PC-9 (cell line): Measurements from ENCODE around the gene AGAP9. TPM values are rescaled to one million over a fixed set of nuclear protein-coding genes. Genes with fewer than 3 reads are reported as not detected.
"Not testable (repeated sequence)": the region's sequence is repeated elsewhere in the genome, so short reads cannot be mapped to it uniquely, and the experiment has no call there.

ENCODE experiments used
- BruUV-seq: library from RNA; stranded (reverse); fragments of 400-500 nt; replicated peaks from 2 replicates; lab custom pipeline; 2021; lab: Mats Ljungman, UMichigan
- CTCF ChIA-PET: fragments of 300-600 bp; sonication (Branson Sonifier 250); formaldehyde crosslinking; loops from one replicate; lab custom pipeline; 2022; ENCODE audit warnings: antibody characterized with exemption; lab: Charles Lee
- POLR2A ChIA-PET: fragments of 300-600 bp; sonication (Branson Sonifier 250); formaldehyde crosslinking; loops from one replicate; lab custom pipeline; 2022; ENCODE audit warnings: antibody characterized with exemption; ENCODE audit not compliant: unreplicated experiment; lab: Charles Lee
- DNase-seq, 2 experiments: peaks; one replicate each; pipeline versions ENCODE4 v3.0.0 to v3.0.0-alpha.2; 2015 to 2022; ENCODE audit warnings: mixed read lengths in 1 of 2
- H2AFZ ChIP-seq: fragments of 200-600 bp; sonication (generic); 2 replicates; pipeline ENCODE4 v1.8.1; 2017; ENCODE audit warnings: antibody characterized with exemption
- H3F3A ChIP-seq: fragments of 200-600 bp; sonication (generic); 2 replicates; pipeline ENCODE4 v1.8.1; 2017; ENCODE audit warnings: antibody characterized with exemption, mild to moderate bottlenecking, low read depth; ENCODE audit not compliant: insufficient read depth
- H3K27ac ChIP-seq: fragments of 200-600 bp; sonication (generic); 2 replicates; pipeline ENCODE4 v1.6.1; 2016; ENCODE audit warnings: mixed run types
- H3K27me3 ChIP-seq: fragments of 200-600 bp; sonication (generic); 2 replicates; pipeline ENCODE4 v1.6.1; 2016; ENCODE audit warnings: low read depth, mixed run types; ENCODE audit not compliant: insufficient read depth
- H3K36me3 ChIP-seq: fragments of 200-600 bp; sonication (generic); 2 replicates; pipeline ENCODE4 v1.6.1; 2016; ENCODE audit warnings: low read depth, mixed run types
- H3K4me1 ChIP-seq: fragments of 200-600 bp; sonication (generic); replicated peaks from 2 replicates; pipeline ENCODE4 v1.6.1; 2016; ENCODE audit warnings: mixed run types; ENCODE audit not compliant: insufficient read depth
- H3K4me2 ChIP-seq: fragments of 200-600 bp; sonication (generic); 2 replicates; pipeline ENCODE4 v1.6.1; 2017; ENCODE audit warnings: mixed run types
- H3K4me3 ChIP-seq: fragments of 200-600 bp; sonication (generic); 2 replicates; pipeline ENCODE4 v1.6.1; 2016; ENCODE audit warnings: mixed run types
- H3K79me2 ChIP-seq: fragments of 200-600 bp; sonication (generic); 2 replicates; pipeline ENCODE4 v1.6.1; 2017; ENCODE audit warnings: low read depth, mixed run types
- H3K9me2 ChIP-seq: fragments of 200-600 bp; sonication (generic); 2 replicates; pipeline ENCODE4 v1.8.1; 2017; ENCODE audit warnings: mild to moderate bottlenecking; ENCODE audit not compliant: insufficient read depth
- H3K9me3 ChIP-seq: fragments of 200-600 bp; sonication (generic); 2 replicates; pipeline ENCODE4 v1.8.1; 2016; ENCODE audit warnings: low read depth; ENCODE audit not compliant: insufficient read depth
- H4K20me1 ChIP-seq: fragments of 200-600 bp; sonication (generic); 2 replicates; pipeline ENCODE4 v1.8.1; 2017; ENCODE audit not compliant: insufficient read depth
- CTCF ChIP-seq: fragments of 200-600 bp; sonication (generic); conservative IDR thresholded peaks from 2 replicates; pipeline ENCODE4 v1.6.1; 2017; ENCODE audit warnings: mixed run types, antibody characterized with exemption, mild to moderate bottlenecking, moderate library complexity
- EZH2 ChIP-seq: fragments of 200-600 bp; sonication (generic); IDR thresholded peaks from 2 replicates; pipeline ENCODE4 v1.8.0; 2017; ENCODE audit warnings: antibody characterized with exemption, low read depth
- intact Hi-C: fragments of 100-400 bp; cut with micrococcal nuclease; formaldehyde crosslinking; loops from one replicate; pipeline ENCODE4 v1.10.0; 2022; ENCODE audit not compliant: unreplicated experiment
- total RNA-seq: library from RNA; stranded (reverse); gene quantifications from 2 replicates; pipeline ENCODE4 v1.2.3, GENCODE V29; 2021

AGAP9 gene
- total RNA-seq, 1 experiment from 2014 or later: 14.1 TPM

- H3K27me3 ChIP-seq: no peaks in the 10 kb centered on the region
- H3K79me2 ChIP-seq: no peaks in the 10 kb centered on the region
- POLR2A ChIA-PET: no interaction called here
- TF ChIP-seq CTCF: no peak
- no peak for TF ChIP-seq EZH2
- H3K4me2 ChIP-seq: no peak overlapping the region
- H3K9me3 ChIP-seq: no peaks in the 10 kb centered on the region
- CTCF ChIA-PET: no interaction called here
- no peaks in the 10 kb centered on the region; the same call in 1 of the 2 replicates for H3F3A ChIP-seq
- H3K9me2 ChIP-seq: no peaks in the 10 kb centered on the region
- DNase-seq: no peak
- no peak overlapping the region for H3K27ac ChIP-seq
- H3K4me1 ChIP-seq: peaks cover 28% of the 10 kb centered on the region
- no peak overlapping the region for H2AFZ ChIP-seq
- H4K20me1 ChIP-seq: no peaks in the 10 kb centered on the region
- no TSS peak for BruUV-seq
- no peaks in the 10 kb centered on the region for H3K36me3 ChIP-seq
- no peak overlapping the region for H3K4me3 ChIP-seq
- intact Hi-C loops: no loop called here
Measured at GRCh38 chr10:47457528-47457820, 66.0 kb downstream of the AGAP9 start.

GRCh38 chr10:47456794-47457527 is 66.5 kb downstream of the AGAP9 start:
- H3K4me1 ChIP-seq: peaks cover 24% of the 10 kb centered on the region
- H3F3A ChIP-seq: no peaks in the 10 kb centered on the region; the same call in 1 of the 2 replicates
- TF ChIP-seq EZH2: no peak
- TF ChIP-seq CTCF: no peak
- ChIA-PET CTCF (no interaction called here), POLR2A (no interaction called here)
- BruUV-seq: no TSS peak
- intact Hi-C loops: no loop called here
- no peak for DNase-seq
- no peak overlapping the region for H3K27ac ChIP-seq
- H3K4me3 ChIP-seq: no peak overlapping the region
- no peaks in the 10 kb centered on the region for H3K79me2 ChIP-seq
- no peaks in the 10 kb centered on the region for H3K9me3 ChIP-seq
- no peaks in the 10 kb centered on the region for H3K9me2 ChIP-seq
- no peak overlapping the region for H3K4me2 ChIP-seq
- H3K27me3 ChIP-seq: no peaks in the 10 kb centered on the region
- no peaks in the 10 kb centered on the region for H4K20me1 ChIP-seq
- no peaks in the 10 kb centered on the region for H3K36me3 ChIP-seq
- no peak overlapping the region for H2AFZ ChIP-seq

- CTCF ChIA-PET: no interaction called here
- Histone ChIP-seq H3K9me2 (no peaks in the 10 kb centered on the region), H3K4me3 (no peak overlapping the region), H3K79me2 (no peaks in the 10 kb centered on the region), H2AFZ (no peak overlapping the region), H3K4me1 (peaks cover 21% of the 10 kb centered on the region), H3F3A (no peaks in the 10 kb centered on the region; the same call in 1 of the 2 replicates), H3K9me3 (no peaks in the 10 kb centered on the region), H3K27ac (no peak overlapping the region), H3K4me2 (no peak overlapping the region), H3K27me3 (no peaks in the 10 kb centered on the region), H4K20me1 (no peaks in the 10 kb centered on the region), H3K36me3 (no peaks in the 10 kb centered on the region)
- TF ChIP-seq CTCF (no peak), EZH2 (no peak)
- POLR2A ChIA-PET: interaction anchor here (0.6 kb wide), 1 partner anchor 14 kb away, joined by 3 read pairs; no protein-coding TSS in a partner anchor
- BruUV-seq: no TSS peak
- intact Hi-C loops: no loop called here
- DNase-seq: no peak
Measured at GRCh38 chr10:47456079-47456785, 67.2 kb downstream of the AGAP9 start.

- H3K79me2 ChIP-seq, intact Hi-C loops, CTCF ChIA-PET, BruUV-seq, H3K36me3 ChIP-seq, H3F3A ChIP-seq, H4K20me1 ChIP-seq, H3K27me3 ChIP-seq, H3K9me3 ChIP-seq, H3K9me2 ChIP-seq, H2AFZ ChIP-seq, H3K4me3 ChIP-seq, DNase-seq, H3K27ac ChIP-seq, H3K4me2 ChIP-seq: not testable (repeated sequence)
- peaks cover 15% of the 10 kb centered on the region for H3K4me1 ChIP-seq
- POLR2A ChIA-PET: interaction anchor here (0.6 kb wide), 1 partner anchor 13 kb away, joined by 3 read pairs; no protein-coding TSS in a partner anchor
Measured at GRCh38 chr10:47455350-47456078, 67.9 kb downstream of the AGAP9 start.
